GM18868 (cell line): Measurements from ENCODE around the gene DYNC1I1.
A peak's percentile ranks its signal among the peaks of the same experiment; 100 is the strongest.

ENCODE experiments used
- ATAC-seq: cut with Tn5 transposase; IDR thresholded peaks from one replicate; pipeline ENCODE4 v1.9.1; 2021; ENCODE audit warnings: mild to moderate bottlenecking, moderate library complexity; ENCODE audit not compliant: unreplicated experiment

Gene DYNC1I1

DNA sequence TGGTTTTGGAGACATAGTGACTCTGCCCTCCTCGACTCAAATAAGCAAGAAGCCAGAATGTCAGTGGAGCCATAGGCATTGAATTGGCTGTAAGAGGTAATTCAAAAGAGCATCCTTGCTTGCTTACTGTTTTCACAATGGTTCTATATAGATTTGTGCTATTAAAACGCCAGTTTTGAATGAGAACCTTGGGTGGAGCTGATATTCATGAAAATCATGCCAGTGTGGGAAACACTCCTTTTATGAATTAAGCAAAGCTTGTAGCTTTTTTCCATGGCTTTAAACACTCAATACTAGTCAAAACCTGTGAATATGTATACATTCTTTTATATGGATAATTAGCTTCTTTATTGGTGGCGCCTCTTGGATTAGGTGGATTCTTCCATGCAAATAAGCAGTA lies 297.0 kb downstream of the DYNC1I1 start:
- ATAC-seq = no peak

GRCh38 chr7:96074871-96075270 lies 302.5 kb downstream of the DYNC1I1 start:
- ATAC-seq = no peak

GRCh38 chr7:96075510-96076349 lies 303.4 kb downstream of the DYNC1I1 start:
- peak; percentile 97 for ATAC-seq

GRCh38 chr7:96076350-96076707 lies 304.0 kb downstream of the DYNC1I1 start:
- no peak for ATAC-seq

- no peak for ATAC-seq
Measured at GRCh38 chr7:96080027-96080426, 307.7 kb downstream of the DYNC1I1 start.

DNA sequence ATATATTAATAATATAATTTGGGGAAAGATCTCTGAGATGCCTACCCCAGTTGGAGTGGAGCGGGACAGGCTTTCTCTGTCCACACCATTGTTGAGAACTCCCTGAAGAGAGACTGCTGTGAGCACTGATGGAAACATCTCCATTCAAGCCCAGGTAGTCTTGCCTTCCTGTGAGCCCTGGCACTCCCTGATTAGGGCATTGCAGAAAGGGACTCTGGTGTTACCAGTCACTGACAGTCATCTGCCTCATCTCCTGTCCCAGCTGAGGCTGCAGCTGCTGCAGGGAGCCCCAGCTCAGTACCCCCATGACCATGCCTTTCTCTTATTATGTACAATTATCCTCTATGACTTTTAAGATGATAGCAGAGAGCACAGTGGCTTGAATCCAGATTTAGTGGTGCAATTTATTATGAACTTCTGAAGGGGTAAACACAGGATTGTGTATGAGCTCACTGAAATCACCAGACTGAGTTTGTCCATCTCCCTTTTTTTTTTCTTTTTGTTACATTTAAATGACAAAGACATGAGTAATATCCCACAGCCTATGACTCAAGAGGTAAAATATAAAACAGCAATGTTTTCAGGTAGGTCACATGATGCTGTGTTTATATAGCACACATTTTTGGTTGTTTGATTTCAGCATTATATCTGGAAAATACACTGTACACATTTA lies 312.7 kb downstream of the DYNC1I1 start:
- no peak for ATAC-seq

GRCh38 chr7:96085953-96086352 lies 313.6 kb downstream of the DYNC1I1 start:
- ATAC-seq = no peak

- ATAC-seq = no peak
Measured at GRCh38 chr7:96088579-96088978, 316.2 kb downstream of the DYNC1I1 start.

- no peak for ATAC-seq
Measured at GRCh38 chr7:96089511-96089910, 317.2 kb downstream of the DYNC1I1 start.

- no peak for ATAC-seq
Measured at GRCh38 chr7:96090756-96091155, 318.4 kb downstream of the DYNC1I1 start.

- ATAC-seq = no peak
Measured at GRCh38 chr7:96093435-96093834, 321.1 kb downstream of the DYNC1I1 start.

DNA sequence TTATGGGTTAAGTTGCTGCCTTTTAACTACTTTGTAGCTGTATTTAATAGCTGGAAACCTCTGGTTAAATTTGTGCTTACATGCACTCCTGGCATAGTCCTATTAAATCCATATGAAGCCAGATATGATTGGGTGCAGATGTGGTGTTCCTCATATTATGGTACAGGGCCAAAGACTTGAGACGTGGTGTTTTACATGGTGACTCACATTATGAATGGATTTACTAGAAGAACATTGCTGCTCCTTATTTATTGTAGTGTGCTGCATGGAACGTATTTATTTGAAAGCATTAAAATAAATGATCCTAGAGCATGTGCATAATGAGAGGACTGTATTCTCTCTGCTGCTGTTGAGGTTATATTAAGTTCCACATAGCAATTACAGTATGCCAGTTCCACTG lies 325.5 kb downstream of the DYNC1I1 start:
- no peak for ATAC-seq

DNA sequence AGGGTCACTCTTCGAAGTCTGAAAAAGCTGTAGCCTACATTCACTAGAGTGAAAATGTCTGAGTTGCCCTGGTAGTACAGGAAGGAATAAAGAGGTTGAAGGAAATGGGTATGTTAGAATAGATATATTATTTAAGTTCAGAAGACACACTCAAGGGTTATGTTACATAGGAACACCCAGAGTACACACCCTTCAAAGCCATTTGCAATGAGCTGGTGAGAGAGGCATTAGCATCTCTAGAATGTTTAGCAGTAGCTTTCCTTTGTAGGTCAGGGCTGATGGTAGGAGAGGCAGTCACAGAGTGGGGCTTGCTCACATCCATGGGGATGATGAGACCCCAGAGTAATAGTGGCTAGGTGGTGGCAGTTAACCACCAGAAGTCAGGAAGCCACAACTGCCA lies 328.4 kb downstream of the DYNC1I1 start:
- ATAC-seq = no peak

DNA sequence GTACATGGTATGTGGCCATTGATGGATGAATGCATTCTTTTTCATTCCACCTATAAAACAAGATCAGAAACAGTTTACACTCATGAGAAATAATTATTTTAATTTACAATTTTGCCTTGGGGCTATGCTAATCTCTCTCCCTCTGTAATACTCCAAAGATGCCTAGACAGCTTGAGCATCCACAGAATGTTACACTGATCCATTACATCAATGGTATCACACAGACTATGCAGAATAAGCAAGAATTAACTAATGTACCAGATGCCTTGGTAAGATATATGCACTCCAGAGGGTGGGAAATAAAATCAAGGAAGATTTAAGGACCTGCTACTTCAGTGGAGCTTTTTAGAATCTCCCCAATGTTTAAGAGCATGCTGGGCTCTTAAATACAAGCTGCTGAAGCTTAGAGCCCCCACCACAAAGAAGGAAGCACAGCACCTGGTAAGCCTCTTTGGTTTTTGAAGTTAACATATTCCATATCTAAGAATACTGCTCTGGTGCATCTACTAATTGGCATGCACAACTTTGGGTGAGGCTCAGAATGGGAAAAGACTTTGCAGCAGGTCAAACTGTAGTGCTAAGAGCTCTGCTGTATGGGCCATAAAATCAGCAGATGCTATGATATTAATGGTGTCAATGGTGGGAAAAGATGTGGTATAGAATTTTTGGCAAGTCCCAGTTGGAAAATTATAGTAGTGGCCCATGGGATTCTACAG lies 329.9 kb downstream of the DYNC1I1 start:
- no peak for ATAC-seq

DNA sequence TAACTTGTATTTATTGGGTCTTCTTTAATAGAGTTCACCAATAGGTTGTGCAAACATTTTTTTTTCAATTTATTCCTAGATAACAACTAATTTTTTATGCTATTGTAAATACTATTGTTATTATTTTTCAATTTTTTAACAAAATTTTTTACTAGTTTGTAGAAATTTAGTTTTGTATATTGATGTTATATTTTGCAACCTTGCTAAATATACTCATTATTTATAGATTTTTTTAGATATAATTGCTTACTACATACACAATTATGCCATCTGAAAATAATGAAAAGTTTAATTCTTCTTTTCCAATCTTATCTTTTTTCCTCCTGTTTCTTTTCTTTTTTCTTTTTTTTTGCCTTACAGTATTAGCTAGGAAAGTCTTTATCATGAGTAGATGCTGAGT lies 332.6 kb downstream of the DYNC1I1 start:
- no peak for ATAC-seq

- ATAC-seq = no peak
Measured at GRCh38 chr7:96111405-96111804, 339.1 kb downstream of the DYNC1I1 start.

GRCh38 chr7:96114190-96114589 lies 341.8 kb downstream of the DYNC1I1 start:
- ATAC-seq = no peak

DNA sequence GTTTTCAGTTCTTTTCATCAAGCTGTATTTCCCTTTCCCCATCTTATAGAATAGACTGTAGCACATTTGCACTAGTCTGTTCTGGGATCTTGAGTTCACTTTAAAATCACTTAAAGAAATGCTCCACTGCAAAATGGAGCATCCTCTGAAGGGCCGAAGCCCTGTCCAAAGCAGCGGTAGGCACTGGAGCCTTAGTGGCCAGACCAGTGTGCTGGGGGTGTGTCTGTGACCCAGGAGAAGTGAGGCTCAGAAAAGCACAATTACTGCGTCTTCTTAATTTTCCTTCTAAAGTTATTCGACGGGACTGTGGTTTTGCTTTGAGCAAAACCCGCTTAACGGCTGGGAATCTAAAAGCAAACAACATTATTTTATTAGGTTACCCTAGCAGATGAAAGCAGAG lies 343.8 kb downstream of the DYNC1I1 start:
- ATAC-seq = no peak

GRCh38 chr7:96118449-96119001 lies 346.2 kb downstream of the DYNC1I1 start:
- ATAC-seq = no peak

GRCh38 chr7:96120445-96121225 lies 348.3 kb downstream of the DYNC1I1 start:
- no peak for ATAC-seq

DNA sequence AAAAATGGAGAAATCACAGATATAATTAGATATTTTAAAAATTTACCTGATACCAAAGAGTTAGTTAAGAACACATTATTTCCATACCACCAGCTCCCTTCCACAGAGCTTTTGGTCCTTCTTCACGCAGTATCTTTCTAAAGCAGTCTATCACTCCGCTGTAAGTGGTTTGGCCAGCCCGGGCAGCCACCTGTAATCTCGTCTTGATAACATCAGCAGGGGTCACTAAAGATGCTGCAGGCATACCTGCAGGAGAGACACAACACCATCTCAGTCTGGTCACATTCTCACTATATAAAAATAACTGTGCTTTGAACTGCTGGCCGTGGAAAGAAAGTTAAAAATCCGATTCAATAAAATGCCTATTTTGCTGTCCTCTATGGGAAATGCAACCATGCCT lies 349.4 kb downstream of the DYNC1I1 start:
- ATAC-seq = no peak
